Breast epithelium (tissue), 3 donors: ENCODE results near the gene FKBP14.

Experiments
- POLR2A ChIP-seq: fragments of 450-650 bp; IDR thresholded peaks from one replicate; pipeline ENCODE4 v1.6.1; 2016; ENCODE audit warnings: antibody characterized with exemption, mild to moderate bottlenecking, moderate library complexity
- POLR2AphosphoS5 ChIP-seq, 3 donors: sonication (generic); formaldehyde crosslinking; IDR thresholded peaks; one replicate each; pipeline ENCODE4 v1.6.1; 2017; ENCODE audit warnings: antibody characterized with exemption in 3 of 3

GRCh38 chr7:30074422-30075030 is 48.0 kb upstream of the FKBP14 start:
- TF ChIP-seq POLR2A (no peak), POLR2AphosphoS5 (IDR thresholded peaks at IDR 0.05) (no peak)
